ENCODE data around the gene EFCAB6. TPM values are rescaled to one million over a fixed set of nuclear protein-coding genes. Genes with fewer than 3 reads are reported as not detected.

Gene EFCAB6
- total and polyA plus RNA-seq, 11 donors: 0.53 to 2.3 (median 1.5) TPM

DNA sequence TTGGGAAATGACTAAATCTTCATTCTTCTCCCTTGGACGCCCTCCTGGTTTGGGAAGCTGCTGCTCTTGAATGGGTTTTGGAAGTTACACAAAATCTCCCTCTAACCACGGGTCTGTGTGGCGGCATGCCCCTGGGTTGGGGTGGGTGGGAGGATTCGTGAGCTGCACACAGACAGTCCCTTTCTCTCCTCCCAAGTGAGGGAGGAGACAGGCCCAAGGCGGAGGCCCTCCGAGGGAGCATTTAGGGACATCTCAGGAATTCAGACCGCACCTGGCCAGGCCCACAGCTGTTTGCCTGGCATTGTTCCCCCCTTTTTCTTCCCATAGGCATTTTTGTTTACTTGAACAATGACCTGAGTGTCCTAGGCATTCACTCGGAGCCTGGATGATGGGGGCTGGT lies 306.2 kb downstream of the EFCAB6 start:
- H3K4me3 ChIP-seq: no peak overlapping the region
- H3K27ac ChIP-seq: no peak overlapping the region
- DNase-seq (no peak), ATAC-seq (no peak)
- H3K4me1 ChIP-seq: no peaks in the 10 kb centered on the region
- intact Hi-C loops (cut with DNase I): no loop called here
- WGBS, 4 donors: 74 to 86% (median 78%) methylated on average over 8 of the region's 8 CpGs
- no peaks in the 10 kb centered on the region for H3K9me3 ChIP-seq
- H3K27me3 ChIP-seq: peaks cover 0 to 2% (median 0%) of the 10 kb centered on the region in 9 donors
- TF ChIP-seq, protein P1, sequence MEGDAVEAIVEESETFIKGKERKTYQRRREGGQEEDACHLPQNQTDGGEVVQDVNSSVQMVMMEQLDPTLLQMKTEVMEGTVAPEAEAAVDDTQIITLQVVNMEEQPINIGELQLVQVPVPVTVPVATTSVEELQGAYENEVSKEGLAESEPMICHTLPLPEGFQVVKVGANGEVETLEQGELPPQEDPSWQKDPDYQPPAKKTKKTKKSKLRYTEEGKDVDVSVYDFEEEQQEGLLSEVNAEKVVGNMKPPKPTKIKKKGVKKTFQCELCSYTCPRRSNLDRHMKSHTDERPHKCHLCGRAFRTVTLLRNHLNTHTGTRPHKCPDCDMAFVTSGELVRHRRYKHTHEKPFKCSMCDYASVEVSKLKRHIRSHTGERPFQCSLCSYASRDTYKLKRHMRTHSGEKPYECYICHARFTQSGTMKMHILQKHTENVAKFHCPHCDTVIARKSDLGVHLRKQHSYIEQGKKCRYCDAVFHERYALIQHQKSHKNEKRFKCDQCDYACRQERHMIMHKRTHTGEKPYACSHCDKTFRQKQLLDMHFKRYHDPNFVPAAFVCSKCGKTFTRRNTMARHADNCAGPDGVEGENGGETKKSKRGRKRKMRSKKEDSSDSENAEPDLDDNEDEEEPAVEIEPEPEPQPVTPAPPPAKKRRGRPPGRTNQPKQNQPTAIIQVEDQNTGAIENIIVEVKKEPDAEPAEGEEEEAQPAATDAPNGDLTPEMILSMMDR (IDR thresholded peaks at IDR 0.05): no peak
- TF ChIP-seq POLR2A (IDR thresholded peaks at IDR 0.05): no peak
- H3K36me3 ChIP-seq: no peaks in the 10 kb centered on the region

DNA sequence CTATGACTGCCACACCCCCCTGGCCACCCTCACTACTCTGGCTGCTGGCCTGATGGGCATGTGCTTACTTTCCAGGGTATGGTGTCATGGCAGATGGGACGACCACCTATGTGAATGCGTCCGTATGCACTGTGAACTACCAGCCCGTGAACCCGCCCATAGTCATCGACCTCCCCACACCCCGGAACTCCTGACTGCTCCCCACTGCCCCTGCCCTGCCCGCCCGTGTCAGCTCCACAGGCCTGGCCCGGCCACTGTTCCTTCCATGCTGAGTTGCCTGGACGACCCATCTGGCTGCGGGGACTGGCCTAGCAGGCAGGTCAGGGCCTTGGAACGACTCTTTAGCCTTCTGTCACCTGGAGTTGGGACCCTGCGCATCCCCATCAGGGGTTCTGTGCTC lies 306.7 kb downstream of the EFCAB6 start:
- 89 to 97% (median 91%) methylated on average over 13 to 14 of the region's 14 CpGs for WGBS, 4 donors
- no peak for DNase-seq
- Histone ChIP-seq H3K9me3 (no peaks in the 10 kb centered on the region), H3K27me3 (peaks cover 0 to 2% (median 0%) of the 10 kb centered on the region in 9 donors), H3K4me1 (no peaks in the 10 kb centered on the region), H3K27ac (no peak overlapping the region), H3K36me3 (no peaks in the 10 kb centered on the region), H3K4me3 (no peak overlapping the region)
- no peak for TF ChIP-seq POLR2A (IDR thresholded peaks at IDR 0.05)
- TF ChIP-seq, protein P1 (IDR thresholded peaks at IDR 0.05): no peak
- no peak for ATAC-seq
- intact Hi-C loops (cut with DNase I): no loop called here

GRCh38 chr22:43504666-43505261 lies 307.3 kb downstream of the EFCAB6 start:
- no peaks in the 10 kb centered on the region for H3K9me3 ChIP-seq
- no peaks in the 10 kb centered on the region for H3K4me1 ChIP-seq
- intact Hi-C loops (cut with DNase I): no loop called here
- no peak for DNase-seq
- H3K4me3 ChIP-seq: no peak overlapping the region
- H3K27ac ChIP-seq: no peak overlapping the region
- TF ChIP-seq POLR2A (IDR thresholded peaks at IDR 0.05): no peak
- TF ChIP-seq, protein P1 (IDR thresholded peaks at IDR 0.05): no peak
- no peaks in the 10 kb centered on the region for H3K36me3 ChIP-seq
- ATAC-seq: no peak
- 93 to 94% (median 94%) methylated on average over 7 of the region's 7 CpGs for WGBS, 4 donors
- H3K27me3 ChIP-seq: peaks cover 0 to 2% (median 0%) of the 10 kb centered on the region in 9 donors

DNA sequence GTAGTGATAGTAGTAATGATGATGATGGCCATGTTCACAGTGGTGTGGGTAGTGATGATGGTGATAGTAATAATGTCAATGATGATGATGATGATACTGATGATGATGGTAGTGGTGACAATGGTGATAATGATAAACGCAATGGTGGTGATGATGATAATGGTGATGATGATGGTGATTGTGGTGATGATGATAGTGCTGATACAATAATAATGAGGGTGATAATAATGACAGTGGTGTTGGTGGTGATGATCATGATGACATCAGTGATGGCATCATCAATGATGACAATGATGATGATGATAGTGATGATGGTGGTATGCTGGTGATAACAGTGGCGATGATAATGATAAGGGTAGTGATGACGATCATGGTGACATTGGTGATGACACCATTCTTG lies 308.0 kb downstream of the EFCAB6 start:
- intact Hi-C loops (cut with DNase I): no loop called here
- Histone ChIP-seq H3K36me3 (no peaks in the 10 kb centered on the region), H3K4me1 (no peaks in the 10 kb centered on the region), H3K27ac (no peak overlapping the region), H3K4me3 (no peak overlapping the region), H3K27me3 (peaks cover 0 to 2% (median 0%) of the 10 kb centered on the region in 9 donors), H3K9me3 (no peaks in the 10 kb centered on the region)
- 89 to 94% (median 93%) methylated on average over 3 of the region's 3 CpGs for WGBS, 4 donors
- TF ChIP-seq, protein P1 (IDR thresholded peaks at IDR 0.05): no peak
- no peak for TF ChIP-seq POLR2A (IDR thresholded peaks at IDR 0.05)
- no peak for DNase-seq
- ATAC-seq: no peak

Measured in heart left ventricle (tissue), 16 donors.